Smooth muscle cell (in vitro differentiated cells): Measurements from ENCODE around the gene INSL6. TPM values are rescaled to one million over a fixed set of nuclear protein-coding genes. Genes with fewer than 3 reads are reported as not detected.

Experiments used
- DNase-seq: peaks from one replicate; lab custom pipeline; 2025; ENCODE audit not compliant: unreplicated experiment; lab: John Stamatoyannopoulos, UW
- H2AFZ ChIP-seq: fragments of 200-600 bp; sonication (generic); 2 replicates; pipeline ENCODE4 v1.6.0; 2016; ENCODE audit warnings: antibody characterized with exemption, low read depth, mild to moderate bottlenecking
- H3F3A ChIP-seq: fragments of 200-600 bp; sonication (generic); 2 replicates; pipeline ENCODE4 v1.6.0; 2017; ENCODE audit warnings: antibody characterized with exemption, low read depth
- H3K27ac ChIP-seq: fragments of 200-600 bp; sonication (generic); 2 replicates; pipeline ENCODE4 v1.5.1; 2016; ENCODE audit warnings: low read depth, mild to moderate bottlenecking
- H3K27me3 ChIP-seq: fragments of 200-600 bp; sonication (generic); 2 replicates; pipeline ENCODE4 v1.6.1; 2016; ENCODE audit warnings: low read depth, mild to moderate bottlenecking
- H3K36me3 ChIP-seq: fragments of 200-600 bp; sonication (generic); 2 replicates; pipeline ENCODE4 v1.5.1; 2016; ENCODE audit warnings: low read depth
- H3K4me1 ChIP-seq: fragments of 200-600 bp; sonication (generic); 2 replicates; pipeline ENCODE4 v1.5.1; 2016; ENCODE audit warnings: low read depth
- H3K4me2 ChIP-seq: fragments of 200-600 bp; sonication (generic); 2 replicates; pipeline ENCODE4 v1.6.0; 2016; ENCODE audit warnings: mild to moderate bottlenecking
- H3K4me3 ChIP-seq: fragments of 200-600 bp; sonication (generic); 2 replicates; pipeline ENCODE4 v1.5.1; 2016; ENCODE audit warnings: mild to moderate bottlenecking
- H3K79me2 ChIP-seq: fragments of 200-600 bp; sonication (generic); 2 replicates; pipeline ENCODE4 v1.6.0; 2016; ENCODE audit warnings: low read depth, mild to moderate bottlenecking
- H3K9ac ChIP-seq: fragments of 200-600 bp; sonication (generic); 2 replicates; pipeline ENCODE4 v1.6.0; 2016; ENCODE audit warnings: low read depth
- H3K9me3 ChIP-seq: fragments of 200-600 bp; sonication (generic); replicated peaks from 2 replicates; pipeline ENCODE4 v1.5.1; 2016; ENCODE audit warnings: low read depth
- H4K20me1 ChIP-seq: fragments of 200-600 bp; sonication (generic); 2 replicates; pipeline ENCODE4 v1.6.0; 2016; ENCODE audit warnings: low read depth
- CTCF ChIP-seq: fragments of 200-600 bp; sonication (generic); IDR thresholded peaks from 2 replicates; pipeline ENCODE4 v1.5.1; 2017; ENCODE audit warnings: borderline replicate concordance, mild to moderate bottlenecking, antibody characterized with exemption; ENCODE audit not compliant: insufficient read depth, poor library complexity, severe bottlenecking
- WGBS: methylation state at CpG from one replicate; pipeline ENCODE4 v1.1.7; 2016; ENCODE audit warnings: low lambda C conversion rate; 5-methylcytosine and 5-hydroxymethylcytosine counted together
- polyA plus RNA-seq: library from polyadenylated mRNA; unstranded; fragments of >200 nt; fragmentation: Nextera tagmentation; extraction: Ambion mirVana; gene quantifications from 2 replicates; pipeline ENCODE4 v1.2.1, GENCODE V29; 2016
- total RNA-seq: library from RNA; depleted of rRNA; stranded (reverse); fragments of >200 nt; gene quantifications from 2 replicates; pipeline ENCODE4 v1.2.3, GENCODE V29; 2014

INSL6 gene
- not detected in 2 replicates for total RNA-seq
- 0.15 TPM in 1 of 2 replicates, not detected in the other for polyA plus RNA-seq

DNA sequence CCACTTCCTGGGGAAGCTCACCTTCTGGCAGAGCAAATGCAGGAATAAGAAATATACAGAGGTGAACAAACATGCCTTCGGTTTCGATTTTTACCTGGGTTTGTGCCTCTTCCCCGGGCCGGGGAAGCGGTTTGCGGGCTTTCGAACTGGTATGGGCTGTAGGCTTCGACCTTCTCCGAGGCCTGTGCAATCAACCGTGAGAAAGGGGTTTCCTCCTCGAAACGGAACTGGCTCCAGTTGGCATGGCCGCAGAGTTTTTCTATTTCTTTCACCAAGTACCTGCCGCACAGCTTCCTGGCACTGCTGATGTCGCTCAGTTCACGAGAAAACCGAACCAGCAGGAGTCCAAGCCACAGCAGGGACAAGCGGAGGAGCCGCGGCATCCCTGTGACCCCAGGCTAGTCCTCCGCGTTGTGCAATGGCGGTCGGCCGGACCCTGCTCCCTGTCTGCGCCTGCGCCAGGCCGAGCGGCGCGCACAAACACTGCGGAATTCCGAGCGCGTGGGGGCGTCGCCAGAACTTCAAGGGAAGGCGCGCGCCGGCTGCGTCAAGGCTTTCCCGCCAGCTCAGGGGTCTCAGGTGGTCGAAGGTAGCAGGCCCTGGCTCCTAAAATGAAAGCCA, at the start of gene INSL6:
Gene INSL6 (minus strand): TSS at position 420 of the 621 bp plus-strand sequence. CDS start 37 bp downstream, at position 383.
- Histone ChIP-seq H3K36me3 (no peaks in the 10 kb centered on the region), H3K79me2 (no peaks in the 10 kb centered on the region), H3K4me3 (no peak within 1 kb of the TSS), H3K9ac (no peak within 1 kb of the TSS), H3K9me3 (no peaks in the 10 kb centered on the region), H3F3A (no peaks in the 10 kb centered on the region), H3K4me1 (no peaks in the 10 kb centered on the region), H4K20me1 (no peaks in the 10 kb centered on the region), H2AFZ (no peak within 1 kb of the TSS), H3K4me2 (no peak within 1 kb of the TSS), H3K27me3 (no peaks in the 10 kb centered on the region), H3K27ac (no peak within 1 kb of the TSS)
- no peak for DNase-seq
- no peak for TF ChIP-seq CTCF
- WGBS: 96% methylated on average over 44 of the region's 44 CpGs

- H2AFZ ChIP-seq: no peak within 1 kb of the TSS
- no peaks in the 10 kb centered on the region for H3K4me1 ChIP-seq
- no peaks in the 10 kb centered on the region for H3K79me2 ChIP-seq
- H3F3A ChIP-seq: no peaks in the 10 kb centered on the region
- 79% methylated on average over 2 of the region's 2 CpGs for WGBS
- H3K9ac ChIP-seq: no peak within 1 kb of the TSS
- H3K4me3 ChIP-seq: no peak within 1 kb of the TSS
- no peaks in the 10 kb centered on the region for H3K36me3 ChIP-seq
- DNase-seq: no peak
- no peak for TF ChIP-seq CTCF
- no peak within 1 kb of the TSS for H3K27ac ChIP-seq
- H4K20me1 ChIP-seq: no peaks in the 10 kb centered on the region
- no peaks in the 10 kb centered on the region for H3K9me3 ChIP-seq
- H3K27me3 ChIP-seq: no peaks in the 10 kb centered on the region
- H3K4me2 ChIP-seq: no peak within 1 kb of the TSS
Measured at GRCh38 chr9:5231212-5231611, 45.8 kb upstream of the INSL6 start, which contains the start of gene INSL4. TSS of gene INSL4 (plus strand) at chr9:5231419. CDS start at chr9:5231524, 105 bp downstream.

DNA sequence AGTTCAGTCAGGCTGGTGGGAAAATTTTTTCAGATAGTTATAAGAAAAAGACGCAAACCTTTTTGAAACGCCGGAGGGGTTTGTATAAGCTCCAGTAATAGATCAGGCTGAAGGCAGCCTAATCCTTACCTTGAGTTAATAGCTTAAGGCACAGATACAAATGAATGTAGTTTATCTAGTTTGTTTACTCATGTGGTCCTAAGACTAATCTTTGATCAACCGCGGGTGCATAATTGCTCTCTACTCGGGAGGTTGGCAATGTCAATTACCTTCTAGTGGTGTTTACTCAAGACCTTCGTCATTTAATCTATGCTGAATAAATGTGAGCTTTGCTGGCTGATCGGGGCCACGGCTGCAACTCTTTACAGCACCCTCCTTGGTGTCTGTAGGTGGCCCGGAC, 45.1 kb upstream of the INSL6 start:
- no peak for DNase-seq
- Histone ChIP-seq H3K4me3 (no peak overlapping the region), H3K36me3 (no peaks in the 10 kb centered on the region), H2AFZ (no peak overlapping the region), H3K27ac (no peak overlapping the region), H3K4me2 (no peak overlapping the region), H4K20me1 (no peaks in the 10 kb centered on the region), H3K27me3 (no peaks in the 10 kb centered on the region), H3K9me3 (no peaks in the 10 kb centered on the region), H3K9ac (no peak overlapping the region), H3K4me1 (no peaks in the 10 kb centered on the region), H3K79me2 (no peaks in the 10 kb centered on the region), H3F3A (no peaks in the 10 kb centered on the region)
- no peak for TF ChIP-seq CTCF
- 79% methylated on average over 10 of the region's 10 CpGs for WGBS

GRCh38 chr9:5205071-5205470, 19.6 kb upstream of the INSL6 start:
- Histone ChIP-seq H3K4me1 (no peaks in the 10 kb centered on the region), H3K4me2 (no peak overlapping the region), H4K20me1 (no peaks in the 10 kb centered on the region), H3K27me3 (no peaks in the 10 kb centered on the region), H3K9ac (no peak overlapping the region), H3K4me3 (no peak overlapping the region), H2AFZ (no peak overlapping the region), H3K79me2 (no peaks in the 10 kb centered on the region), H3K36me3 (no peaks in the 10 kb centered on the region), H3K27ac (no peak overlapping the region), H3F3A (no peaks in the 10 kb centered on the region), H3K9me3 (no peaks in the 10 kb centered on the region)
- TF ChIP-seq CTCF: no peak
- DNase-seq: no peak
